HFF-Myc (cell line): ENCODE data around the gene CELA3A.

Experiments
- DNase-seq: peaks from one replicate; pipeline ENCODE4 v3.0.0-alpha.2; 2011; ENCODE audit warnings: low read depth; ENCODE audit errors: extremely low read depth
- H3K4me3 ChIP-seq: replicated peaks from 2 replicates; pipeline ENCODE4 v1.5.1; 2011; ENCODE audit warnings: low read depth, mild to moderate bottlenecking, control low read depth, low read length
- CTCF ChIP-seq: IDR thresholded peaks from 2 replicates; pipeline ENCODE4 v1.5.1; 2012; ENCODE audit warnings: mild to moderate bottlenecking, low read depth, low read length, control low read depth; ENCODE audit errors: missing control alignments

CELA3A gene

GRCh38 chr1:22001409-22001808 is at the start of gene CELA3A:
TSS of gene CELA3A (plus strand) at chr1:22001657. CDS start at chr1:22001675, 18 bp downstream.
- no peak for TF ChIP-seq CTCF

GRCh38 chr1:21952786-21953520 is 48.5 kb upstream of the CELA3A start:
- TF ChIP-seq CTCF: no peak
- DNase-seq: no peak

More at GRCh38 chr1:22001409-22001808, at the start of gene CELA3A:
- H3K4me3 ChIP-seq: no peak within 1 kb of the TSS
- DNase-seq: no peak

GRCh38 chr1:21955058-21955457 is 46.4 kb upstream of the CELA3A start:
- TF ChIP-seq CTCF: no peak
- H3K4me3 ChIP-seq: no peak overlapping the region
- DNase-seq: no peak

More at GRCh38 chr1:21952786-21953520, 48.5 kb upstream of the CELA3A start:
- no peak overlapping the region for H3K4me3 ChIP-seq

GRCh38 chr1:21955501-21956281 is 45.8 kb upstream of the CELA3A start:
- no peak for TF ChIP-seq CTCF
- DNase-seq: no peak
- H3K4me3 ChIP-seq: no peak overlapping the region

- TF ChIP-seq CTCF: no peak
- peak; percentile 52 for DNase-seq
- no peak overlapping the region for H3K4me3 ChIP-seq
Observed at GRCh38 chr1:21956720-21957552, 44.5 kb upstream of the CELA3A start.

GRCh38 chr1:21961337-21961736 is 40.1 kb upstream of the CELA3A start:
- no peak overlapping the region for H3K4me3 ChIP-seq
- DNase-seq: no peak
- no peak for TF ChIP-seq CTCF
